NCI-H526 (cell line): ENCODE measurements around the gene RPA1.
"Not testable (repeated sequence)": the region's sequence is repeated elsewhere in the genome, so short reads cannot be mapped to it uniquely, and the experiment has no call there.

Experiments used
- DNase-seq, 2 experiments: peaks; one replicate each; lab custom pipeline; 2025; lab: John Stamatoyannopoulos, UW

Gene RPA1

DNA sequence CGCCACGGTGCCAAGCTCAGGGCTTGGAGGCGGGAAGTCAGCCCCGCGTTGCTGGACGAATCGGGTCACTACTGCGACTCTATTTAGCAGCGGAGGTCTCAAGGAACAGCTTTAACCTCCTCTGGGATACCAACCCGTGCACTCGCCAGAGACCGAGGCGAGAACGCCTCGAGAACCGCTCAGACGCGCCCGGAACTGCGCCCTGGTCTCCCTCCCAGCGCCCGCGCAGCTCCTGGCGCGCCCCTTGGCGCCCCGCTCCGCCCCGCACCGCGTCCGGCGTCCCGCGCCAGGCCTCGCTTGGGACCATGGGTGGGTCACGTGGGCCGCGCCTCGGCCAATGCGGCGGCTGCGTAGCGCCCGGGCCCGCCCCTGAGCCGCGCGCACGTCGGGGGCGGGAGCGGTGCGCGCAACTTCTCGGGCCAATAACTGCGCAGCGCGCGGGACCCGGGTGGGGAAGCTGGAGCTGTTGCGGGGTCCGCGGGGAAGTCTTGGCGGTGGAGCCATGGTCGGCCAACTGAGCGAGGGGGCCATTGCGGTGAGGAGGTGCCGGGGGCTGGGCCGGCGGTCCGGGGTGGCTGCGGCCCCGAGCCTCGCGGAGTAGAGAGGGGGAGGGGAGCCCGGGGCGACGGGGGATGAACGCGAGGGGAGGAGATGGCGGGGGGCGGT lies at the start of gene RPA1, which contains the start of gene SMYD4:
Gene RPA1 (plus strand): TSS at position 414 of the 666 bp plus-strand sequence. CDS start 89 bp downstream, at position 503.
Gene SMYD4 (minus strand): TSS at position 311 of the 666 bp plus-strand sequence. CDS start 1,908 bp downstream, outside the sequence.
- peak; percentile 23 to 87 for DNase-seq

DNA sequence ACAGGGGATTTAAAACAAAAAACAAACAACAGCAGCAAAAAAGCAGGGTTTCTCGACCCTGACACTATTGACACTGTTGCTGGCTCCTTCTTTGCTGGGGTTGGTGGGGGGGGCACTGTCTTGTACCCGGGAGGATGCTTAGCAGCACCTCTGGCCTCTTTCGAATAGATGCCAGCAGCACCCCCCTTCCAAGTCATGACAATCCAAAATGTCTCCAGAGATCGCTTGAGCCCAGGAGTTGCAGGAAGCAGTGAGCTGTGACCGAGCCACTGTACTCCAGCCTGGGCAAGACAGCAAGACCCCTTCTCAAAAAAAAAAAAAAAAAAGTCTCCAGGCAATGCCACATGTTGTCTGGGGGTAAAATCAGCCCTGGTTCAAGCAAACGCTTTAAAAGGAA lies 47.6 kb upstream of the RPA1 start:
- no peak for DNase-seq

- no peak for DNase-seq
These were observed 46.5 kb upstream of the RPA1 start for GRCh38 chr17:1783271-1783670.

DNA sequence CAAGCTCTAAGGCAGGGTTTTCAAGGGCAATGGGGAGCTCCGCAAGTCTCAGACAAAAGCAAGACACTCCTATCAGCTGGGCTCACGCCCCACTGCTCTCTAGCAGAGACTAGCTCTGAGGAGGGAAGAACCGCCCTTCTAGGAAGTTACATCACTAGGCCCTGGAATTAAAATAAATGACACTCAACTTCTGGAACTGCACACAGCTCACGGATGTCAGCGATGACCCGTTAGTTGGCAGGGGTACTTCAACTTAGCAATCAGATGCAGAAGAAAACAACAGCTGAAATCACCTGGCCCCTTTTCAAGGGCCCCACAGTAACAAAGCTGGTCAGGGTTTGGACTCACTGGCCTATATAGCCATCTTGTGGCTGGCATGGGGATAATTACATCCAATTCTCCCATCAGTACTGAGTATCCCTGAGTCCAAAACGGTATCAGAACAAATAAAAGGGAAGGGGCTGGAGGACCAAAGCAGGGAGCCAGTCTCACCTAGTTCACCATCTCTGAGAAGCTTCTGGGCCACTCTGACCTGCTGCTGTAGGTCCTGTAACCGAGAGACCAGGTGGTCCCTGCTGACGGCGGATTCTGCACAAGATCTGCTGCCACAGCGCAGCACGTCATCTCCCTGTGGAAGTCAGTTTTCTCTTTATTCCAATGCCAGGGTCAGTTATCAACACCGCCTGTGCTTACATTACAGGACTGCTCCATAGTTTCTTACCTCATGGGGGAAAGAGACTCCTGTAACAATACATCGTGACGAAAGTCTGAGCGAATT lies 45.8 kb upstream of the RPA1 start:
- DNase-seq: peak; percentile 6 to 22

- DNase-seq: no peak
These were observed 43.9 kb upstream of the RPA1 start for GRCh38 chr17:1785930-1786329.

GRCh38 chr17:1786708-1787107 lies 43.1 kb upstream of the RPA1 start:
- DNase-seq: no peak

GRCh38 chr17:1787301-1787902 lies 42.4 kb upstream of the RPA1 start:
- DNase-seq: no peak

- no peak for DNase-seq
These were observed 39.9 kb upstream of the RPA1 start for GRCh38 chr17:1789936-1790335.

- DNase-seq: peak; percentile 35 to 40
These were observed 37.0 kb upstream of the RPA1 start for GRCh38 chr17:1792495-1793446.

DNA sequence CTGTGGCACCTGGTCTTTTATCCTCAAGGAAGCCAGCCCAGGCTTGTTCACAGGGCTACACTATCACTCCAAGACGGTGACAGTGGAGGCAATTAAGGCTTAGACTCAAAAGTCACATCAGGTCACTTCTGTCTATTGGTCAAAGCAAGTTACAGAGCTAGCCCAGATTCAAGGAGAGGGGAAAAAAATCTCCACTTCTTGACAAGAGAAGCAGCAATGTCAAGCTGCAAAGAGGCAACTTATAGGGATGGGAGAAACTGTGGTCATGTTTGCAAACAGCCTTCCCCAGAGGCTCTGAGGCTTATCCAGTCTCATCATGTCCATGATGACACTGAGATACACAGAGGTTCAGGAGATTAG lies 36.4 kb upstream of the RPA1 start:
- DNase-seq: peak; percentile 39 to 41

DNA sequence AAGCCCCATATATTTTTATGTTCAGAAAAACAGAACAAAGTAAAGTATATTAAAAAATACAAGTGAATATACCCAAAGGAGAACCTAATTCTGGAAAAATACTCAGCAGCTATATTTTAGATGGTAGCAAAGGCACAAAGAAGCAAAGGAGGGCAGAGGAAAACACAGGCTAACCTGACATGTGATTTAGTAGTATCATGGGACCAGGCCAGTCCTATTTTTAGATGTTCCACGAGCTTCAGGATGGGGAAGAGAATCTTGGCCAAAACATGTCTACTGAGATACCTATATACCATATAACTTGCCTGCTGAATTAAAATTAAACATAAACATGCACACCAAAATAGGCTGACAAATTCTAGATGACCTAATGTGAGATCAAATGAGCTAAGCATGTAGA lies 33.0 kb upstream of the RPA1 start:
- no peak for DNase-seq

- no peak for DNase-seq
These were observed 32.5 kb upstream of the RPA1 start for GRCh38 chr17:1797323-1797722.

DNA sequence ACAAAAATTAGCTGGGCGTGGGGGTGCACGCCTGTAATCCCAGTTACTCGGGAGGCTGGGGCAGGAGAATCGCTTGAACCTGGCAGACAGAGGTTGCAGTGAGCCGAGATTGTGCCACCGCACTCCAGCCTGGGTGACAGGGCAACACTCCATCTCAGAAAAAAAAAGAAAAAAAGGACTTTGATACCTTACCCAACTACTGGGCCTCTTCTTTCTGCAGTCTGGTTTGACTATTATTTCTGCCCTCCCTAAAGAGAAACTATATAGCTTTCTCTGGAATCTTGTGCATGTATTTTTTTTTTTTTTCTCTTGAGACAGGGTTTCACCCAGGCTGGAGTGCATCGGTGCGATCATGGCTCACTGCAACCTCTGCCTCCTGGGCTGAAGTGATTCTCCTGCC lies 32.0 kb upstream of the RPA1 start:
- DNase-seq: not testable (repeated sequence)

GRCh38 chr17:1800240-1800639 lies 29.6 kb upstream of the RPA1 start:
- DNase-seq: no peak

- no peak for DNase-seq
These were observed 29.1 kb upstream of the RPA1 start for GRCh38 chr17:1800712-1801111.

GRCh38 chr17:1802429-1802828 lies 27.4 kb upstream of the RPA1 start:
- no peak for DNase-seq

DNA sequence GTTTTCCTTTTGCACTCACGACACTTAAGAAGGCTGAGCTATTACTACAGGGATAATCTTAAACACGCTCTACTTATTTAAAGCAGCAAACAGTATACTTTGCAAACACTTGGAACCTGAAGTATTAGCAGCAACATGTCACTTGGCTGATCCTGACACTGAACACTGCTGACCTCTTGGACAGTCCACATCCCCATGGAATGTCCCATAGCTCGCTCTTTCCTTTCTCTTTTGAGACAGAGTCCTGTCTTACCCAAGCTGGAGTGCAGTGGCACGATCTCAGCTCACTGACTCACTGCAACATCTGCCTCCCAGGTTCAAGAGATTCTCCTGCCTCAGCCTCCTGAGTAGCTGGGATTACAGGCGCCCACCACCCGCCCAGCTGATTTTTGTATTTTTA lies 26.5 kb upstream of the RPA1 start:
- no peak for DNase-seq

DNA sequence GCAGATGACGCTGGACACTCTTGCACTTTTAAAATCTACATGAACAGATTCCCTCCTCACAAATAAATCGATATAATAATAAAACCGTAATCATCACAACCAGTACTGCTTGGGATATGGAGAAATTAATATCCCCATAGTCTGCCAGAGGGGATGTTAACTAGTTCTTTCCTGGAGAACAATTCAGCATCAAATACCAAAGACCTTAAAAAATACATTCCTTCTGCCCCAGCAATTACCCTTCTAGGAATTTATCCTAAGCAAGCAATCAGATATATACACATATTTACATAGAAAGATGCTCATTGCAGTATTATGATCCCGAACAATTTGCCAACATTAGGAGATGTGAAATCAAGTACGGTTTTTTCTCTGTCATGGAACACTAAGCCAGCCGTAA lies 21.9 kb upstream of the RPA1 start:
- no peak for DNase-seq

- DNase-seq: no peak
These were observed 21.2 kb upstream of the RPA1 start for GRCh38 chr17:1808644-1809043.

DNA sequence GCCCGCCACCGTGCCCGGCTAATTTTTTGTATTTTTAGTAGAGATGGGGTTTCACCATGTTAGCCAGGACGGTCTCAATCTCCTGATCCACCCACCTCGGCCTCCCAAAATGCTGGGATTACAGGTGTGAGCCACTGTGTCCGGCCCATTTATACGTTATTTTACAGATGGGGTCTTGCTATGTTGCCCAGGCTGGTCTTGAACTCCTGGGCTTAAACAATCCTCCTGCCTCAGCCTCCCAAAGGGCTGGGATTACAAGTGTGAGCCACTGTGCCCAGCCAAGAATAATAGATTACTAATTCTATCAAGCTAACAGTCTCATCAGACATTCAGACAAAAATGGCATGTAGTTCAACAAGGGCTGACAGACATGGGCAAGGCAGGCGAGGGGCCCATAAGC lies 20.0 kb upstream of the RPA1 start:
- DNase-seq: not testable (repeated sequence)

GRCh38 chr17:1810450-1811103 lies 19.2 kb upstream of the RPA1 start:
- DNase-seq: no peak
